GM18868 (cell line): ENCODE data around the gene RILPL2.
A peak's percentile ranks its signal among the peaks of the same experiment; 100 is the strongest.
"Not testable (repeated sequence)": the region's sequence is repeated elsewhere in the genome, so short reads cannot be mapped to it uniquely, and the experiment has no call there.

ENCODE experiments used
- ATAC-seq: cut with Tn5 transposase; IDR thresholded peaks from one replicate; pipeline ENCODE4 v1.9.1; 2021; ENCODE audit warnings: mild to moderate bottlenecking, moderate library complexity; ENCODE audit not compliant: unreplicated experiment

The RILPL2 gene

DNA sequence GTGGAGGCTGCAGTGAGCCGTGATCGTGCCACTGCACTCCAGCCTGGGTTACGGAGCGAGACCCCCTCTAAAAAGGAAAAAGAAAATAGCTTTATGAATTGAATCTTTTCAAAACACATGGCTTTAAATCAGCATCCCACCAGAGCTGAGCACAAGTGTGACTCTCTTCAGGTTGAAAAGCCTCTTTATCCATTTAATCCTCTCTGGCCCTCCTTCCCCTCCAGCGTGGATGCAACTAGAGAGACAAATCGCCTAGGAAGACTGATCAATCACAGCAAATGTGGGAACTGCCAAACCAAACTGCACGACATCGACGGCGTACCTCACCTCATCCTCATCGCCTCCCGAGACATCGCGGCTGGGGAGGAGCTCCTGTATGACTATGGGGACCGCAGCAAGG, 29.2 kb downstream of the RILPL2 start:
- ATAC-seq = not testable (repeated sequence)

- ATAC-seq = no peak
Observed at GRCh38 chr12:123404581-123404980, 31.9 kb downstream of the RILPL2 start.

GRCh38 chr12:123401753-123402683, 34.5 kb downstream of the RILPL2 start:
- ATAC-seq = no peak

DNA sequence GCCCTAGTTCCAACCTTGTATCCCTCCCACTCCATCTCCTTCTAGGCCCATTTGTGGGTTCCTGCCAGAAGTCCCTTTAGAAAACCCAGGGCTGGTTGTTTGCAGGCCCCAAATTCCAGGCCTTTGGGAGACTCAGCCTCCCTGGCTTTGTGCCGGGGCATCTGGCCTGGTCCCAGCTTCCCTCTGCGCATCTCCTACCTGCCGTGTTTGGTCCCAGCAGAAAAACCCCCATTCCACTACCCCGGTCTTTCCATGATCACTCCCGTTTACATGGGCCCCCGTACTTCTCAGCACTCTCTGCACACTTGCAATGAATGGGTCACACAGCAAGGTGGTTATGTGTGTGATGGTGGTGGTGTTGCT, 37.2 kb downstream of the RILPL2 start:
- ATAC-seq = no peak

DNA sequence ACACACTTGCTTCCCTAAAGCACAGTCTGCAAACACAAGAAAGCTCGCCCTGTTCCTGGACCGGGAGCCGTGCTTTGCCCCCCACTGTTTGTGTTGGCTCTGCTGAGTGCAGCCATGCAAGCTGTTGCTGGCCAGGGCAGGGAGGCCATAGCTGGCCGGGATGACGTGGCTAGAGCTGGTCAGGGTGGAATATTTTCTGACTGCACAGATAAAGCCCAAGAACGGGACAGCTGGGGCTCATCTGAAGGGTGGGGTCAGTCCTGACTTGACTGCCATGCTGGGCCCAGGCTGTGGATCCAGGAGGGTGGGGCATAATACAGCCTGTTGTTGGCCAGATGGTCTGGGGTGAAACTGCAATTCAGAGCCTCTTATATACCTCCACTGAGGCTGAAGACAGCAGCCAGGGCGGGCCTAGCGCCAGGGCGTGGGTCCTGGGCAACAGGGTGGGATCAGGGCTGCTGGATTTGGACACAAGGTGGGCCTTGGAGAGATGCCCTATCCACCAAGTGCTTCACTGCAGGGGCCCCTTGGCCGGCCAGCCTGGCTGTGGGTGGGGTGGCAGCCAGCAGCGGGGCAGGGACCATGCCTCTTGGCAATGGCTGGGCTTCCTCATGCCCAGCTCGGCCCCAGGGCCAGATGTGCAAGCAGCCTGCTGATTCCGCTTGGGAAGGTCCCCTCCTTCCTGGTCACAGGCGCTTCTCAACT, 37.8 kb downstream of the RILPL2 start:
- ATAC-seq = no peak

- no peak for ATAC-seq
Observed at GRCh38 chr12:123398177-123398549, 38.3 kb downstream of the RILPL2 start.

DNA sequence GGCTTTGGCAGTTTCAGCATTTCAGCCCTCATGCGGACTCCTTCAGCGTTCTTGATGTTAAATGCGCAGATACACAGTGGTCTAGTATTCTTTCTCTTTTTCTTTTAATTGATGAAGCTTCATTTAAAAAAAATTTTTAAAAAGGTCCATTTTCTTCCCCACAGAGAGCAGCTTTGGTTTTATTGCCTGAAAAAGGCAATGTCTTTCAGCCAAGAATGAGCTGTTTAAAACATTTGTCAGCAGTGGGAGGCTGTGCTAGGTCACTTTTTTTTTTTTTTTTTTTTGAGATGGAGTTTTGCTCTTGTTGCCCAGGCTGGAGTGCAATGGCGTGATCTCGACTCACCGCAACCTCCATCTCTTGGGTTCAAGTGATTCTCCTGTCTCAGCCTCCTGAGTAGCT, 39.1 kb downstream of the RILPL2 start:
- no peak for ATAC-seq

DNA sequence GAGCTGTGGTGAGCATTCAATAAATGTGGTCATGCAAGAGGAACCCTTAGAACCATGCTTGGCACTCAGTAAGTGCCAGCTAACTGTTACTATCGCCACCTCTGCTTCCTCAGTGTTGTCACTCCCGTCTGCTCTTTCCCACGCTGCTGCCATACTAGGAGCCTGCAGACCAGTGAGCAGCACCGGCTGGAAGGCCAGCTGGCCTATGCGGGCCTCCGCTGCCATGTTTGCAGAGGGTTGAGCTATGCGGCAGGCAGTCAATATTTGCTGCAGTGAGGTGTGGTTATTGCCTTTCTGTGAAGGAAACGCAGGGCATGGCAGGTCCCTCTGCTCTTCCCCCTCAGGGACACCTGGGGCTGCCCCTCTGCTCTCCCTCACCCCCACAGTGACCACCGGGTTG, 39.5 kb downstream of the RILPL2 start:
- ATAC-seq = no peak

DNA sequence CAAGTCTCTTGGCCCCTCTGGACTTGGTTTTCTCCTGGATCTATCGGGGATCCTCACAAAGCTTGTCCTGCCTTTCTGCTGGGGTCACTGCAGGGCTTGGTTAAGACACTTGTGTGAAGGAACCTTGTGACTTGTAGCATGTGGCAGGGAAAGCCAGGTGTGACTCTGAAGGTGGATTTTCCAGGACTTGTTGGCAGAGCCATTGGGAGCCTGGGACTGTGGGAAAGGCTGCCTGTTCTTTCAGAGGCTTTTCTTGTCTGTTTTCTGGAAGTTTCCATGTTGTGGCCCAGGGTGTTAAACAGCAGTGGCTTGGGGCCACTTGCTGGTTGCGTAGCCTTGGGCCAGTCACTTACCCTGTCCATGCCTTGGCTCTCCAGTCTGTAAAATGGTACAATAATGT, 39.9 kb downstream of the RILPL2 start:
- ATAC-seq = no peak

DNA sequence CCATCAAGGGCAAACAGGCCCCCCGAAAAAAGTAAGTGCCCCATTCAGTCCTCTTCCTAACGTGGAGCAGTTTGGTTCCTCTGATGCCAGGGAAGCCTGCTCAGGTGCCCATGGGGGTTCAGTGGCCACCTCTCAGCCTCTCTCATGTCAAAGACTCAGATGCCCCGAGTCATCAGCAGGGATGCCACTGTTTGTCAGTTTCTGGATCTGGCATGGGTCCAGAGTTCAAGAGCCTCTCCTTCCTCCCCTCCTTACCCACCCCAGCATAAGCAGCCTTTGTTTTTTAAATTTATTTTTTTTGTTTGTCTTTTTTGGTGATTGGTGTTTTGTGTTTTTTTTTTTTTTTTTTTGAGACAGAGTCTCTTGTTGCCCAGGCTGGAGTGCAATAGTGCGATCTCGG, 41.2 kb downstream of the RILPL2 start:
- ATAC-seq = no peak

DNA sequence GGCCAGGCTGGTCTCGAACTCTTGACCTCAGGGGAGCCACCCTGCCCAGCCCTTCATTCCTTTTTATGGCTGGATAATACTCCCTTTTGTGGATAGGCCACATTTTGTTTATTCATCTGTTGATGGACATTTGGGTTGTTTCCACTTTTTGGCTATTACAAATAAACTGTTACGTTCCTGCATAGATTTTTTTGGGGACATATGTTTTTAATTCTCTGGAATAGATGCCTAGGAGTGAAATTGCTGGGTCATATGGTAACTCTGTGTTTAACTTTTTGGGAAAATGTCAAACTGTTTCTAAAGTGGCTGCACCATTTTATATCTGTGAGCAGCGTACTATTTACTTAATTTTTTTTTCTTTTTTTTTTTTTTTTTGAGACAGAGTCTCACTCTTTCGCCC, 42.7 kb downstream of the RILPL2 start:
- no peak for ATAC-seq

DNA sequence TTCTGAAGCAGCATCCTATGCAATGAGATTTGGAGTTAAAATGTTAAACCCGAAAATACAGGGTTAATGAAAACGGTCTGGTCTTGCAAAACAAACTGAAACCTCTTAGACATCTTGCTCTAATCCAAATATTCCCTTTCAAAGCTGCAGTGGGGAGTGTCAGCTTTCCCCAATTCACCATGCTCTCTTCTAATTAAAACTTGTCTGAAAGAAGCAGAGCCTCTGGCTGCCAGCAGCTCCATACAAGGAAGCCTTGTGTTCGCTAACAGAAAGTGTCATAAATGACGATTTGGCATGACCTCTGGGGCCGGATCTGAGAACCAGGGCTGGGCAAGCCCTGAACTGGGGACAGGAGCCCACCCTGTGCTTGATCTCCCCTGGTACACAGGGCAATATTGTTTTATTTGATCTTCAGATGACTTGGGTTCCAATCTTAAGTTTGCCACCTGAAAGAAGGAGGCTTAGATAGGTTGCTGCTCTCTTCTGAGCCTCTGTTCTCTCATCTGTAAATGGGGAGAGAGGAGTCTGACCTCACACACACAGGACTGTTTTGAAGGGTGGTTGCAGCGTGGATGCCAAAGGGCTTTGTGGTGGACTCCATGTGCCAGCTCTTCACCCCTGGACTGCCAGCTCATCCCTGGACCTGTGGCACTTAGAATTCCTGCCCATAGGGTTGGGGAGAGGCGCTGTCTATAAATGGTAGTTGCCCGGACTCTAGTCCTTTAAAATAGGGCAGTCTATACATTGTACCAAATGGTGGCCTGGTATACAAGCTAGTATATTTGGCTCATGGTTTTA, 44.7 kb downstream of the RILPL2 start:
- ATAC-seq = no peak

GRCh38 chr12:123390498-123391426, 45.7 kb downstream of the RILPL2 start:
- no peak for ATAC-seq

DNA sequence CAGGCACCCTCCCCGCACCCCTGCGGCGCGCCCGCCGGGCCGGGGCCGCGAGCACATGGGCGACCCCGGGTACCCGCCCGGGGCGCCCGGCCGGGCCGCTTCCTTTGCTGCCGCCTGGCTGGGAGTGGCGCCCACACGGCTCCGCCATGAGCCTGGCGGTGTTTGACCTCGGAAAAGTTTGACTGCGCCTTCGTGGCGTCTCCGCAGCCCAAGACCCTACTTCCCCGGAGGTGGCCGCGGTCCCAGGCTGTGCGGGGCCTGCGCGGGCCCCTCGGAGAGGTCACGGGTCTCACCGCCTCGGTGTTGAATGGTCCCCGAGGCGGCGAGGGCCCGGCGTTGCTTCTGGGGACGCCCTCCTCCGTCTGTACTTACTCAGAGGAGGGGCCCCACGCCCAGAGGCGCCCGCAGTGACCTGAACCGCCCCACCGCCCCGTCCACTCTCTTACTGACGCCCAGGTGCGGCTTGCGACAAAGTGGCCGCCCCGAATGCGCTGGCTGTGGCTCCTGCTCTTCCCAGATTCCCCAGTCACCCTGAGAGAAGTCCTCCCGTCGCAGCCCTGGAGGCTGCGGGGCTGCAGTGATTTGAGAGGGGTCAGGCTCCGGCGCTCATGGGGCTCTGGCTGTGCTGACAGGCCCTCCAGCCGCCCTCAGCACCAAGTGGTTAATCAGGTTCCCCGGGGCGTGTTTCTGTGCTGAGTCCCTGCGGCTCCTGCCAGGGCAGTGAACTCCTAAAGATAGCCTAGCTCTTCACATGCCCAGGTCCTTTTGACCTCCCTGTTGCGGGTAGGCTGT, 46.7 kb downstream of the RILPL2 start:
- ATAC-seq = peak; percentile 14

- peak; percentile 12 for ATAC-seq
Observed at GRCh38 chr12:123388951-123389559, 47.4 kb downstream of the RILPL2 start.

DNA sequence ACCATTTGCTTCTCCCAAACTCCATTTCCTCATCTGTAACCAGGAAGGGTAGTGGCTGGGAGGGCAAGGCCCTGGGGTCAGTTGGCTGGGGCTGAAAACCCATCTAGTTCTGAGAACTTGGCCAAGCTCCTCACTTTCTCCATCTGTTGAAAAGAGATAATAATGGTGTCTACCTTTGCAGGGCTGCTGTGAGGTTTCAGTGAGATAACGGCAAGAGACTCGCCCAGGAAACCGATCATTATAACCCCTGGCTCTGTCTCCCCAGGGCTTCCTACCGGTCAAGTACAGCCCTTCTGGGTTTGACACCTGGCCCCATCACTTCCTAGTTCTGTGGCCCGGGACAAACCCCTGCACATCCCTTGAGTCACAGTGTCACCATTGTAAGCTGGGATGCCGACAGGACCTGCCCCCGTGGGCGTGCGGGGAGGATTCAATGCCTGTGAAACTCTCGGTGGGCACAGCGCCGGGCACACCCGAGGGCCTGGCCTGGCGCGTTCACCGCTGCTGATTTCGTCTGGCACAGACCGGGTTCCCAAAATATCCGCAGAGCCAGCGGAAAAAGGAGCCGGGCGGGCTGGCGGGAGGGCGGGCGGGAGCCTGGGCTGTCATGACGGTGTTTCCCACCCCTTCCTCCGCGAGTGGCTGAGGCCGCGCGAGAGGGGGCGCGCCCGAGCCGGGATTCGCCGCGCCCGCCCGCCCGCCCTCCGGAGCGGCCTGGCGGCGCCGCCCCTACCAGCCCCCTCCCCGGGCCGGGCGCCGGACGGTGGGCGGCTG, 48.1 kb downstream of the RILPL2 start:
- ATAC-seq = peak; percentile 44

- no peak for ATAC-seq
Observed at GRCh38 chr12:123387508-123388176, 48.8 kb downstream of the RILPL2 start.

DNA sequence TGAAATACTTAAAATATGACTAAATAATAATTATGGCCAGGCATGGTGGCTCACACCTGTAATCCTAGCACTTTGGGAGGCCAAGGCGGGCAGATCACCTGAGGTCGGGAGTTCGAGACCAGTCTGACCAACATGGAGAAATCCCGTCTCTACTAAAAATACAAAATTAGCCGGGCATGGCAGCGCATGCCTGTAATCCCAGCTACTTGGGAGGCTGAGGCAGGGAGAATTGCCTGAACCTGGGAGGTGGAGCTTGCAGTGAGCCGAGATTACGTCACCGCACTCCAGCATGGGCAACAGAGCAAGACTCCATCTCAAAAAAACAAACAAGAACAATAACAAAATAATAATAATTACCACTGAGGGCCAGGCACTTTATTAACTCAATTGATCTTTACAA, 50.9 kb downstream of the RILPL2 start:
- ATAC-seq = not testable (repeated sequence)
